ENCODE data around the gene HYDIN.
"Not testable (repeated sequence)": the region's sequence is repeated elsewhere in the genome, so short reads cannot be mapped to it uniquely, and the experiment has no call there.

DNA sequence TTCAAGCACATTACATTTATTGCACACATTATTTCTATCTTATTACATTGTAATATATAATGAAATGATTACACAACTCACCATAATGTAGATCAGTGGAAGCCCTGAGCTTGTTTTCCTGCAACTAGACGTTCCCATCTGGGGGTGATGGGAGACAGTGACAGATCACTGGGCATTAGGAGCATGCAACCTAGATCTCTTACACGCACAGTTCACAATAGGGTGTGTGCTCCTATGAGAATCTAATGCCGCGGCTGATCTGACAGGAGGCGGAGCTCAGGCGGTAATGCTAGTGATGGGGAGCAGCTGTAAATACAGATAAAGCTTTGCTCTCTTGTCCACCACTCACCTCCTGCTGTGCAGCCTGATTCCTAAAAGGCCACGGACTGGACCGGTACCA, 69.5 kb downstream of the HYDIN start:
- TF ChIP-seq, protein P1, sequence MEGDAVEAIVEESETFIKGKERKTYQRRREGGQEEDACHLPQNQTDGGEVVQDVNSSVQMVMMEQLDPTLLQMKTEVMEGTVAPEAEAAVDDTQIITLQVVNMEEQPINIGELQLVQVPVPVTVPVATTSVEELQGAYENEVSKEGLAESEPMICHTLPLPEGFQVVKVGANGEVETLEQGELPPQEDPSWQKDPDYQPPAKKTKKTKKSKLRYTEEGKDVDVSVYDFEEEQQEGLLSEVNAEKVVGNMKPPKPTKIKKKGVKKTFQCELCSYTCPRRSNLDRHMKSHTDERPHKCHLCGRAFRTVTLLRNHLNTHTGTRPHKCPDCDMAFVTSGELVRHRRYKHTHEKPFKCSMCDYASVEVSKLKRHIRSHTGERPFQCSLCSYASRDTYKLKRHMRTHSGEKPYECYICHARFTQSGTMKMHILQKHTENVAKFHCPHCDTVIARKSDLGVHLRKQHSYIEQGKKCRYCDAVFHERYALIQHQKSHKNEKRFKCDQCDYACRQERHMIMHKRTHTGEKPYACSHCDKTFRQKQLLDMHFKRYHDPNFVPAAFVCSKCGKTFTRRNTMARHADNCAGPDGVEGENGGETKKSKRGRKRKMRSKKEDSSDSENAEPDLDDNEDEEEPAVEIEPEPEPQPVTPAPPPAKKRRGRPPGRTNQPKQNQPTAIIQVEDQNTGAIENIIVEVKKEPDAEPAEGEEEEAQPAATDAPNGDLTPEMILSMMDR (IDR thresholded peaks at IDR 0.05), result not testable (repeated sequence)
- TF ChIP-seq POLR2A (IDR thresholded peaks at IDR 0.05), result not testable (repeated sequence)

Measured in adrenal gland (tissue), 5 donors.